Liver (tissue), 2 donors: ENCODE results near the gene COX18.

Experiments used
- RAD21 ChIP-seq, 2 donors: IDR thresholded peaks; 2 replicates each; pipeline ENCODE4 v1.6.1; 2016; ENCODE audit warnings: antibody characterized with exemption in 2 of 2, mild to moderate bottlenecking in 2 of 2
- YY1 ChIP-seq: IDR thresholded peaks from 2 replicates; pipeline ENCODE4 v1.6.1; 2016; ENCODE audit warnings: antibody characterized with exemption, mild to moderate bottlenecking
- donor health status: healthy.

DNA sequence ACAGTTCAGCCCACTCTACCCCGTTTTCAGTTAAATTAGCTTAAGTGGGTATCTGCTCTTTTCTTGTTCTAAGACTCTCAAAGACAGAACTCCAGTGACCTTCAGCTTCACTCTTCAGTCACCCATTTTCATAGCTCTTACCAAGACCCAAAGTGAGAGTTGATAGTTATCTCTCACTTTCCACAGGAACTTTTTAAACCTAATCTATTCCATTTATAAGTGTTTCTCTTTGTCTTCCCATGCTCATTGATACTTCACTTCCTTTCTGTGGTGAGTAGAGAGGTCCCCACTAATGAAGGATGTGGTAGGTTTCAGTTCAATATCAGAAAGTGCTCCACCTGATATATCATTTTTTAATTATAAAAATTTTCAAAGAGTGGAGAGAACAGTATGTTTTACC, 33.4 kb downstream of the COX18 start:
- TF ChIP-seq YY1, result no peak
- TF ChIP-seq RAD21 (IDR thresholded peaks at IDR 0.05), result no peak
